HepG2 (cell line): ENCODE data around the gene HES7. TPM values are rescaled to one million over a fixed set of nuclear protein-coding genes. Genes with fewer than 3 reads are reported as not detected.

Experiments
- GTF2F1 ChIP-seq: fragments of 150-350 bp; IDR thresholded peaks from 2 replicates; pipeline ENCODE4 v1.6.1; 2014; ENCODE audit warnings: low read length
- HOXA9 ChIP-seq: sonication (generic); formaldehyde crosslinking; IDR thresholded peaks from 2 replicates; pipeline ENCODE4 v1.8.1; 2022; ENCODE audit warnings: missing genetic modification reagents, mild to moderate bottlenecking, moderate library complexity, borderline replicate concordance
- JDP2 ChIP-seq: sonication (generic); formaldehyde crosslinking; IDR thresholded peaks from 2 replicates; pipeline ENCODE4 v1.8.1; 2022; ENCODE audit warnings: missing genetic modification reagents, borderline replicate concordance
- MEIS1 ChIP-seq: sonication (generic); formaldehyde crosslinking; IDR thresholded peaks from 2 replicates; pipeline ENCODE4 v1.9.0; 2021; ENCODE audit warnings: mild to moderate bottlenecking, missing genetic modification reagents, moderate library complexity, borderline replicate concordance
- REXO4 ChIP-seq: sonication (generic); formaldehyde crosslinking; IDR thresholded peaks from 2 replicates; pipeline ENCODE4 v1.8.0; 2022; ENCODE audit warnings: missing genetic modification reagents, mild to moderate bottlenecking, borderline replicate concordance
- ZFX ChIP-seq: sonication (generic); formaldehyde crosslinking; IDR thresholded peaks from 2 replicates; pipeline ENCODE4 v1.4.0; 2020; ENCODE audit warnings: mild to moderate bottlenecking, low read depth, missing genetic modification reagents, moderate library complexity
- ZNF20 ChIP-seq: sonication (generic); formaldehyde crosslinking; IDR thresholded peaks from 2 replicates; pipeline ENCODE4 v1.4.0; 2020; ENCODE audit warnings: mild to moderate bottlenecking, moderate library complexity, missing genetic modification reagents
- ZNF205 ChIP-seq: IDR thresholded peaks from 2 replicates; pipeline ENCODE4 v1.6.1; 2018; ENCODE audit warnings: missing biosample characterization, missing genetic modification reagents
- ZNF331 ChIP-seq: sonication (generic); formaldehyde crosslinking; IDR thresholded peaks from 2 replicates; pipeline ENCODE4 v1.4.0; 2020; ENCODE audit warnings: missing genetic modification reagents
- ZNF773 ChIP-seq: sonication (generic); formaldehyde crosslinking; IDR thresholded peaks from 2 replicates; pipeline ENCODE4 v1.4.0; 2020; ENCODE audit warnings: missing genetic modification reagents, borderline replicate concordance
- polyA plus RNA-seq, 8 experiments: library from polyadenylated mRNA; depleted of rRNA in 3 of 8; stranded (reverse) in 7 of 8; unstranded in 1 of 8; fragments of >200 nt; fragmentation: Illumina TruSeq in 4 of 8; extraction: Trizol in 4 of 8; gene quantifications; 2 replicates each; pipeline versions ENCODE4 v1.2.1 to v1.2.3, GENCODE V29; 2011 to 2016; ENCODE audit warnings: low read depth in 4 of 8, missing spikeins in 1 of 8, mixed read lengths in 1 of 8; ENCODE audit not compliant: insufficient read depth in 1 of 8
- total RNA-seq, 5 experiments: library from RNA; depleted of rRNA; stranded (reverse); fragments of >200 nt; fragmentation: Illumina TruSeq; extraction: Trizol; gene quantifications; 2 replicates each; pipeline ENCODE4 v1.2.3, GENCODE V29; 2016; ENCODE audit warnings: low read depth in 1 of 5
- TF ChIP-seq, protein P1 (sequence below): sonication (generic); formaldehyde crosslinking; IDR thresholded peaks from 2 replicates; pipeline ENCODE4 v1.9.0; 2022; ENCODE audit warnings: missing genetic modification reagents, mild to moderate bottlenecking, borderline replicate concordance
- TF ChIP-seq, protein P2 (sequence below): sonication (generic); formaldehyde crosslinking; IDR thresholded peaks from 2 replicates; pipeline ENCODE4 v1.4.0; 2020; ENCODE audit warnings: mild to moderate bottlenecking, missing genetic modification reagents
- TF ChIP-seq, protein P3 (sequence below): sonication (generic); formaldehyde crosslinking; IDR thresholded peaks from 2 replicates; pipeline ENCODE4 v1.4.0; 2020; ENCODE audit warnings: missing genetic modification reagents, low read depth, mild to moderate bottlenecking, borderline replicate concordance
- TF ChIP-seq, protein P4 (sequence below): sonication (generic); formaldehyde crosslinking; conservative IDR thresholded peaks from 2 replicates; pipeline ENCODE4 v1.5.0; 2020; ENCODE audit warnings: missing genetic modification reagents
- TF ChIP-seq, protein P5 (sequence below): sonication (generic); formaldehyde crosslinking; IDR thresholded peaks from 2 replicates; pipeline ENCODE4 v1.4.0; 2020; ENCODE audit warnings: missing genetic modification reagents

The HES7 gene
- total and polyA plus RNA-seq, 2 of the 13 experiments (the other 11 are each of a cell fraction or from before 2014, with no cell fraction given) = not detected

DNA sequence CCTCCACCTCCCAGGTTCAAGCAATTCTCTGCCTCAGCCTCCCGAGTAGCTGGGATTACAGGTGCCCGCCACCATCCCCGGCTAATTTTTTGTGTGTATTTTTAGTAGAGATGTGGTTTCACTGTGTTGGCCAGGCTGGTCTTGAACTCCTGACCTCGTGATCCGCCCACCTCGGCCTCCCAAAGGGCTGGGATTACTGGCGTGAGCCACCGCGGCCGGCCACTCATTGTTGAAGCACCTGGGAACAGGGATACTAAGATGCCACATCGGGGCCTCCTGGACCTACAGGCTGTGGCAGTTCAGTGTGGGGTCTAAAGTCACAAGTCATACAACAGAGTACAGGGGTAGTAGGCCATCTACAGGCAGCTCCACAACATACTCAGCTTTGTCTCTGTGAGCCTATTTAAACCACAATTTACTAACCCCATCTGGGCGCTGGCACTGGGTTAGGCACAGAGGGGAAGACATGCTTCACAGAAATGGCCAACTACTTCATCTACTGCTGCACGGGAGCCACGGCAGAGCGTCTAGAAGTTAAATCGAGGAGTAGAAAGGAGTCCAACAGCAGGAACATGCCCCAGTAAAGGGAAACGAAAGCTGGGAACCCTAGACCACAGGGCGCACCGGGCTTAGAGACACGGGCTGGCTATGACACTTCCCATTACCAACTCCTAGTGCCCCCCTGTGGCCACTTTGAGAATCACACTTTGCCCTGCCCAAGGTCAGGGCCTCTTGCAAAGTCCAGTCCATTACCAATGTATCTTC lies 34.5 kb upstream of the HES7 start (continued):
- TF ChIP-seq, protein P1, sequence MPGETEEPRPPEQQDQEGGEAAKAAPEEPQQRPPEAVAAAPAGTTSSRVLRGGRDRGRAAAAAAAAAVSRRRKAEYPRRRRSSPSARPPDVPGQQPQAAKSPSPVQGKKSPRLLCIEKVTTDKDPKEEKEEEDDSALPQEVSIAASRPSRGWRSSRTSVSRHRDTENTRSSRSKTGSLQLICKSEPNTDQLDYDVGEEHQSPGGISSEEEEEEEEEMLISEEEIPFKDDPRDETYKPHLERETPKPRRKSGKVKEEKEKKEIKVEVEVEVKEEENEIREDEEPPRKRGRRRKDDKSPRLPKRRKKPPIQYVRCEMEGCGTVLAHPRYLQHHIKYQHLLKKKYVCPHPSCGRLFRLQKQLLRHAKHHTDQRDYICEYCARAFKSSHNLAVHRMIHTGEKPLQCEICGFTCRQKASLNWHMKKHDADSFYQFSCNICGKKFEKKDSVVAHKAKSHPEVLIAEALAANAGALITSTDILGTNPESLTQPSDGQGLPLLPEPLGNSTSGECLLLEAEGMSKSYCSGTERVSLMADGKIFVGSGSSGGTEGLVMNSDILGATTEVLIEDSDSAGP = no peak
- TF ChIP-seq REXO4 (no peak), ZNF205 (no peak), JDP2 (CRISPR knock-in tag) (no peak), ZNF773 (no peak), HOXA9 (CRISPR knock-in tag) (no peak), ZNF331 (CRISPR knock-in tag) (peak; percentile 14; the same call in 1 of the 2 replicates), GTF2F1 (no peak), ZNF20 (CRISPR knock-in tag) (no peak), MEIS1 (CRISPR knock-in tag) (no peak), ZFX (CRISPR knock-in tag) (peak; percentile 33; the same call in 1 of the 2 replicates)
- TF ChIP-seq, protein P2, sequence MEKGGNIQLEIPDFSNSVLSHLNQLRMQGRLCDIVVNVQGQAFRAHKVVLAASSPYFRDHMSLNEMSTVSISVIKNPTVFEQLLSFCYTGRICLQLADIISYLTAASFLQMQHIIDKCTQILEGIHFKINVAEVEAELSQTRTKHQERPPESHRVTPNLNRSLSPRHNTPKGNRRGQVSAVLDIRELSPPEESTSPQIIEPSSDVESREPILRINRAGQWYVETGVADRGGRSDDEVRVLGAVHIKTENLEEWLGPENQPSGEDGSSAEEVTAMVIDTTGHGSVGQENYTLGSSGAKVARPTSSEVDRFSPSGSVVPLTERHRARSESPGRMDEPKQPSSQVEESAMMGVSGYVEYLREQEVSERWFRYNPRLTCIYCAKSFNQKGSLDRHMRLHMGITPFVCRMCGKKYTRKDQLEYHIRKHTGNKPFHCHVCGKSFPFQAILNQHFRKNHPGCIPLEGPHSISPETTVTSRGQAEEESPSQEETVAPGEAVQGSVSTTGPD = no peak
- TF ChIP-seq, protein P3, sequence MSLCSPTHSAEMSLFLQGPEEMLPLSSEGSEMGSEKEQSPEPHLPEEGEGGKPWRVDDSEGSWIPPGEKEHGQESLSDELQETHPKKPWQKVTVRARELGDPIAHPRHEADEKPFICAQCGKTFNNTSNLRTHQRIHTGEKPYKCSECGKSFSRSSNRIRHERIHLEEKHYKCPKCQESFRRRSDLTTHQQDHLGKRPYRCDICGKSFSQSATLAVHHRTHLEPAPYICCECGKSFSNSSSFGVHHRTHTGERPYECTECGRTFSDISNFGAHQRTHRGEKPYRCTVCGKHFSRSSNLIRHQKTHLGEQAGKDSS (CRISPR knock-in tag) = 0 out of 2 replicates have a peak, but pooled peaks have one; percentile 13
- TF ChIP-seq, protein P4, sequence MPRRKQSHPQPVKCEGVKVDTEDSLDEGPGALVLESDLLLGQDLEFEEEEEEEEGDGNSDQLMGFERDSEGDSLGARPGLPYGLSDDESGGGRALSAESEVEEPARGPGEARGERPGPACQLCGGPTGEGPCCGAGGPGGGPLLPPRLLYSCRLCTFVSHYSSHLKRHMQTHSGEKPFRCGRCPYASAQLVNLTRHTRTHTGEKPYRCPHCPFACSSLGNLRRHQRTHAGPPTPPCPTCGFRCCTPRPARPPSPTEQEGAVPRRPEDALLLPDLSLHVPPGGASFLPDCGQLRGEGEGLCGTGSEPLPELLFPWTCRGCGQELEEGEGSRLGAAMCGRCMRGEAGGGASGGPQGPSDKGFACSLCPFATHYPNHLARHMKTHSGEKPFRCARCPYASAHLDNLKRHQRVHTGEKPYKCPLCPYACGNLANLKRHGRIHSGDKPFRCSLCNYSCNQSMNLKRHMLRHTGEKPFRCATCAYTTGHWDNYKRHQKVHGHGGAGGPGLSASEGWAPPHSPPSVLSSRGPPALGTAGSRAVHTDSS = no peak
- TF ChIP-seq, protein P5, sequence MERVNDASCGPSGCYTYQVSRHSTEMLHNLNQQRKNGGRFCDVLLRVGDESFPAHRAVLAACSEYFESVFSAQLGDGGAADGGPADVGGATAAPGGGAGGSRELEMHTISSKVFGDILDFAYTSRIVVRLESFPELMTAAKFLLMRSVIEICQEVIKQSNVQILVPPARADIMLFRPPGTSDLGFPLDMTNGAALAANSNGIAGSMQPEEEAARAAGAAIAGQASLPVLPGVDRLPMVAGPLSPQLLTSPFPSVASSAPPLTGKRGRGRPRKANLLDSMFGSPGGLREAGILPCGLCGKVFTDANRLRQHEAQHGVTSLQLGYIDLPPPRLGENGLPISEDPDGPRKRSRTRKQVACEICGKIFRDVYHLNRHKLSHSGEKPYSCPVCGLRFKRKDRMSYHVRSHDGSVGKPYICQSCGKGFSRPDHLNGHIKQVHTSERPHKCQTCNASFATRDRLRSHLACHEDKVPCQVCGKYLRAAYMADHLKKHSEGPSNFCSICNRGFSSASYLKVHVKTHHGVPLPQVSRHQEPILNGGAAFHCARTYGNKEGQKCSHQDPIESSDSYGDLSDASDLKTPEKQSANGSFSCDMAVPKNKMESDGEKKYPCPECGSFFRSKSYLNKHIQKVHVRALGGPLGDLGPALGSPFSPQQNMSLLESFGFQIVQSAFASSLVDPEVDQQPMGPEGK (CRISPR knock-in tag) = peak; percentile 24; the same call in 1 of the 2 replicates
